K562 (cell line): ENCODE results near the gene MXRA7. TPM values are rescaled to one million over a fixed set of nuclear protein-coding genes. Genes with fewer than 3 reads are reported as not detected.
A peak's percentile ranks its signal among the peaks of the same experiment; 100 is the strongest.

Source experiments
- CHD7 ChIP-seq: fragments of 200-600 bp; sonication (generic); IDR thresholded peaks from one replicate; pipeline ENCODE4 v1.6.1; 2012; ENCODE audit warnings: mild to moderate bottlenecking, low read depth, low read length, inconsistent platforms
- E2F1 ChIP-seq: sonication (generic); formaldehyde crosslinking; IDR thresholded peaks from 2 replicates; pipeline ENCODE4 v1.8.1; 2023; ENCODE audit warnings: mild to moderate bottlenecking, missing genetic modification reagents, moderate library complexity
- E2F6 ChIP-seq, 2 experiments: IDR thresholded peaks; 2 replicates each; pipeline ENCODE4 v1.6.1; 2011; ENCODE audit warnings: borderline replicate concordance in 1 of 2, control low read depth in 1 of 2, low read depth in 1 of 2, low read length in 1 of 2, mild to moderate bottlenecking in 1 of 2, mixed read lengths in 1 of 2, moderate library complexity in 1 of 2; ENCODE audit not compliant: insufficient read depth in 1 of 2, insufficient read length in 1 of 2, poor library complexity in 1 of 2, severe bottlenecking in 1 of 2; ENCODE audit errors: extremely low read depth in 1 of 2
- EHMT2 ChIP-seq: fragments of 450-650 bp; IDR thresholded peaks from 2 replicates; pipeline ENCODE4 v1.6.1; 2018; ENCODE audit warnings: antibody characterized with exemption
- ETS2 ChIP-seq: IDR thresholded peaks from 2 replicates; pipeline ENCODE4 v1.6.1; 2016; ENCODE audit warnings: borderline replicate concordance, missing genetic modification characterization, mild to moderate bottlenecking, moderate library complexity, missing compliant biosample characterization; ENCODE audit not compliant: poor library complexity, severe bottlenecking
- NCOA6 ChIP-seq: fragments of 450-650 bp; IDR thresholded peaks from 2 replicates; pipeline ENCODE4 v1.6.1; 2017; ENCODE audit warnings: mild to moderate bottlenecking
- NR2C2 ChIP-seq, 2 experiments: fragments of 200-800 bp in 1 of 2; sonication (Bioruptor generic) in 1 of 2; sonication (generic) in 1 of 2; formaldehyde crosslinking in 1 of 2; IDR thresholded peaks; 2 replicates each; pipeline versions ENCODE4 v1.6.1 to v1.8.0; 2016 to 2022; ENCODE audit warnings: mild to moderate bottlenecking in 1 of 2, missing compliant biosample characterization in 1 of 2, missing genetic modification characterization in 1 of 2, missing genetic modification reagents in 1 of 2
- THRA ChIP-seq: fragments of 450-650 bp; IDR thresholded peaks from 2 replicates; pipeline ENCODE4 v1.6.1; 2017; ENCODE audit warnings: mild to moderate bottlenecking, moderate library complexity
- ZC3H4 ChIP-seq: sonication (generic); formaldehyde crosslinking; IDR thresholded peaks from 2 replicates; pipeline ENCODE4 v1.9.0; 2021; ENCODE audit warnings: missing genetic modification reagents, borderline replicate concordance
- polyA plus RNA-seq, 8 experiments: library from polyadenylated mRNA; depleted of rRNA in 4 of 8; stranded (reverse) in 5 of 8; unstranded in 3 of 8; fragments of >200 nt; fragmentation: Nextera tagmentation in 2 of 8; fragmentation: Illumina TruSeq in 1 of 8; extraction: Ambion mirVana in 2 of 8; extraction: Trizol in 1 of 8; gene quantifications; 2 replicates each; pipeline versions ENCODE4 v1.2.1 to v1.2.3, GENCODE V29; 2011 to 2014; ENCODE audit warnings: inconsistent platforms in 1 of 8, missing spikeins in 1 of 8
- total RNA-seq, 7 experiments: library from RNA; depleted of rRNA in 6 of 7; stranded (reverse); fragments of >200 nt in 6 of 7; fragmentation: Illumina TruSeq in 2 of 7; extraction: Trizol in 2 of 7; gene quantifications; 2 replicates each; pipeline versions ENCODE4 v1.2.1 to v1.2.3, GENCODE V29; 2011 to 2021; ENCODE audit warnings: low replicate concordance in 1 of 7

Gene MXRA7
- total and polyA plus RNA-seq, 9 of the 15 experiments (the other 6 are each of a cell fraction or from before 2014, with no cell fraction given) = 2.6 to 38.4 (median 14.3) TPM

- no peak for TF ChIP-seq CHD7
- no peak for TF ChIP-seq ETS2 (tag)
- peak; percentile 71 for TF ChIP-seq E2F1 (CRISPR knock-in tag)
- no peak for TF ChIP-seq ZC3H4 (CRISPR knock-in tag)
- peak; percentile 49 for TF ChIP-seq NR2C2 (CRISPR knock-in tag; IDR thresholded peaks at IDR 0.05)
- TF ChIP-seq NR2C2 (tag; IDR thresholded peaks at IDR 0.05) = peak; percentile 86
- peak; percentile 91 to 97 for TF ChIP-seq E2F6 (IDR thresholded peaks at IDR 0.05; ENCODE audit: borderline replicate concordance in 1 of 2, extremely low read depth in 1 of 2, insufficient read depth in 1 of 2, insufficient read length in 1 of 2, low read depth in 1 of 2, low read length in 1 of 2, poor library complexity in 1 of 2, severe bottlenecking in 1 of 2)
- no peak for TF ChIP-seq THRA
- no peak for TF ChIP-seq EHMT2
- no peak for TF ChIP-seq NCOA6
Measured at GRCh38 chr17:76726776-76727718, 16.3 kb upstream of the MXRA7 start, which contains the start of gene METTL23 (continued).
